B cell (primary cell): Measurements from ENCODE around the gene PPP1R27. TPM values are rescaled to one million over a fixed set of nuclear protein-coding genes. Genes with fewer than 3 reads are reported as not detected.

ENCODE experiments used
- ATAC-seq: fragments of 200-7000 bp; cut with Tn5 transposase; one replicate; pipeline ENCODE4 v1.10.0; 2021; ENCODE audit warnings: low read depth, mild to moderate bottlenecking, moderate number of reproducible peaks, moderate library complexity
- CTCF ChIA-PET: fragments of 350-600 bp; sonication (Branson Sonifier 250); formaldehyde crosslinking; loops from one replicate; lab custom pipeline; 2021; ENCODE audit warnings: antibody characterized with exemption, inconsistent platforms; lab: Charles Lee
- POLR2A ChIA-PET: fragments of 350-600 bp; sonication (Branson Sonifier 250); formaldehyde crosslinking; loops from one replicate; lab custom pipeline; 2021; ENCODE audit warnings: antibody characterized with exemption; lab: Charles Lee
- DNase-seq: peaks from one replicate; pipeline ENCODE4 v3.0.0; 2013
- H2AFZ ChIP-seq: 2 replicates; pipeline ENCODE4 v1.6.1; 2012; ENCODE audit warnings: mild to moderate bottlenecking, low read depth, low read length; ENCODE audit not compliant: insufficient read depth, poor library complexity, severe bottlenecking
- H3K27ac ChIP-seq, 2 donors: 1 replicate in 1 of 2; 2 replicates in 1 of 2; pipeline ENCODE4 v1.5.1; 2012 to 2013; ENCODE audit warnings: low read length in 2 of 2, mild to moderate bottlenecking in 2 of 2, moderate library complexity in 1 of 2
- H3K27me3 ChIP-seq, 4 experiments: fragments of 200-600 bp in 1 of 4; sonication (generic) in 1 of 4; replicated peaks in 1 of 4; 1 replicate in 2 of 4; 2 replicates in 2 of 4; pipeline versions ENCODE4 v1.6.1 to v1.7.0; 2013 to 2016; ENCODE audit warnings: low read length in 3 of 4, mild to moderate bottlenecking in 2 of 4, mixed read lengths in 1 of 4, moderate library complexity in 1 of 4; ENCODE audit not compliant: insufficient read depth in 4 of 4, control insufficient read depth in 3 of 4; ENCODE audit errors: control extremely low read depth in 1 of 4
- H3K36me3 ChIP-seq, 2 experiments: replicated peaks in 1 of 2; 1 replicate in 1 of 2; 2 replicates in 1 of 2; pipeline versions ENCODE4 v1.6.1 to v1.7.1; 2013; ENCODE audit warnings: low read length in 1 of 2; ENCODE audit not compliant: insufficient read depth in 2 of 2, control insufficient read depth in 1 of 2; ENCODE audit errors: control extremely low read depth in 1 of 2, extremely low read depth in 1 of 2
- H3K4me1 ChIP-seq, 2 donors: fragments of 200-600 bp in 1 of 2; sonication (generic) in 1 of 2; 1 replicate in 1 of 2; 2 replicates in 1 of 2; pipeline versions ENCODE4 v1.5.1 to v1.6.1; 2013 to 2017; ENCODE audit warnings: low read length in 2 of 2; ENCODE audit not compliant: control insufficient read depth in 2 of 2, insufficient read depth in 2 of 2
- H3K4me2 ChIP-seq: replicated peaks from 2 replicates; pipeline ENCODE3; 2012; ENCODE audit warnings: mild to moderate bottlenecking, low read depth, low read length; ENCODE audit not compliant: poor library complexity, severe bottlenecking
- H3K4me3 ChIP-seq, 5 experiments: fragments of 200-600 bp in 1 of 5; sonication (generic) in 1 of 5; 1 replicate in 3 of 5; 2 replicates in 2 of 5; pipeline versions ENCODE4 v1.5.1 to v1.7.0; 2011 to 2016; ENCODE audit warnings: low read length in 4 of 5, mild to moderate bottlenecking in 4 of 5, low read depth in 2 of 5, control low read depth in 1 of 5, moderate library complexity in 1 of 5; ENCODE audit not compliant: insufficient read depth in 1 of 5; ENCODE audit errors: control extremely low read depth in 1 of 5, extremely low read depth in 1 of 5
- H3K79me2 ChIP-seq: fragments of 200-600 bp; sonication (generic); one replicate; pipeline ENCODE4 v1.6.0; 2016; ENCODE audit warnings: low read length; ENCODE audit not compliant: control insufficient read depth, insufficient read depth
- H3K9ac ChIP-seq: fragments of 200-600 bp; sonication (generic); 2 replicates; pipeline ENCODE4 v1.6.1; 2017; ENCODE audit warnings: mild to moderate bottlenecking, low read length, moderate library complexity
- H3K9me3 ChIP-seq, 3 donors: one replicate each; pipeline versions ENCODE4 v1.6.1 to v1.7.1; 2013; ENCODE audit warnings: low read length in 2 of 3; ENCODE audit not compliant: control insufficient read depth in 2 of 3, insufficient read depth in 1 of 3; ENCODE audit errors: control extremely low read depth in 1 of 3
- H4K20me1 ChIP-seq: 2 replicates; pipeline ENCODE4 v1.6.0; 2012; ENCODE audit warnings: mild to moderate bottlenecking, low read length; ENCODE audit not compliant: insufficient read depth, control insufficient read depth, poor library complexity, severe bottlenecking
- H3K27ac Mint-ChIP-seq: one replicate; pipeline ENCODE4 v1.8.0; 2021; ENCODE audit warnings: mixed read lengths
- H3K27me3 Mint-ChIP-seq: one replicate; pipeline ENCODE4 v1.8.0; 2021; ENCODE audit warnings: mixed read lengths
- H3K4me1 Mint-ChIP-seq: one replicate; pipeline ENCODE4 v1.8.0; 2021; ENCODE audit warnings: mixed read lengths
- H3K4me3 Mint-ChIP-seq: one replicate; pipeline ENCODE4 v1.8.0; 2021; ENCODE audit warnings: mixed read lengths
- H3K9me3 Mint-ChIP-seq: one replicate; pipeline ENCODE4 v1.8.0; 2022; ENCODE audit warnings: mixed read lengths; ENCODE audit not compliant: insufficient read depth
- EZH2 ChIP-seq: IDR thresholded peaks from 2 replicates; pipeline ENCODE4 v1.6.1; 2012; ENCODE audit warnings: borderline replicate concordance, low read depth, mild to moderate bottlenecking, moderate library complexity, low read length; ENCODE audit not compliant: insufficient read depth, poor library complexity, severe bottlenecking
- WGBS: methylation state at CpG from one replicate; pipeline ENCODE4 v1.1.5; 2013; ENCODE audit warnings: missing lambda C conversion rate; ENCODE audit not compliant: insufficient coverage; 5-methylcytosine and 5-hydroxymethylcytosine counted together
- intact Hi-C: fragments of 100-400 bp; cut with micrococcal nuclease; formaldehyde crosslinking; loops from one replicate; pipeline ENCODE4 v1.10.0; 2022
- polyA plus RNA-seq: library from polyadenylated mRNA; depleted of rRNA; stranded (reverse); fragments of >200 nt; gene quantifications from 2 replicates; pipeline ENCODE4 v1.2.3, GENCODE V29; 2012
- total RNA-seq, 2 donors: library from RNA; stranded (reverse); fragments of 120-200 nt in 1 of 2; gene quantifications; 1 replicate in 1 of 2; 2 replicates in 1 of 2; pipeline versions ENCODE4 v1.2.3 to v1.2.4, GENCODE V29; 2013 to 2022
- TF ChIP-seq, protein P1 (sequence below): fragments of 200-600 bp; IDR thresholded peaks from one replicate; pipeline ENCODE4 v1.8.0; 2022; ENCODE audit warnings: antibody characterized with exemption, mild to moderate bottlenecking

The PPP1R27 gene
- total and polyA plus RNA-seq, 2 donors (not counting 1 experiment from before 2014, with no cell fraction given): not detected

- H3K36me3 ChIP-seq: peaks cover 4 to 34% of the 10 kb centered on the region in 2 experiments
- DNase-seq: no peak
- no peak overlapping the region for H3K27ac ChIP-seq
- Mint-ChIP-seq H3K9me3 (no peaks in the 10 kb centered on the region), H3K27ac (no peak overlapping the region), H3K4me1 (peaks cover 28% of the 10 kb centered on the region), H3K4me3 (peak overlapping the region; percentile 90), H3K27me3 (no peaks in the 10 kb centered on the region)
- peaks cover 39% of the 10 kb centered on the region for H4K20me1 ChIP-seq
- H3K4me3 ChIP-seq: no peak overlapping the region
- no peaks in the 10 kb centered on the region for H3K9me3 ChIP-seq
- POLR2A ChIA-PET: interaction anchor here (1.6 kb wide), 1 partner anchor 24 kb away, joined by 4 read pairs; no protein-coding TSS in a partner anchor
- H3K4me1 ChIP-seq: peaks cover 17 to 26% of the 10 kb centered on the region in 2 donors
- no peak for ATAC-seq
- TF ChIP-seq EZH2: no peak
- TF ChIP-seq, protein P1, sequence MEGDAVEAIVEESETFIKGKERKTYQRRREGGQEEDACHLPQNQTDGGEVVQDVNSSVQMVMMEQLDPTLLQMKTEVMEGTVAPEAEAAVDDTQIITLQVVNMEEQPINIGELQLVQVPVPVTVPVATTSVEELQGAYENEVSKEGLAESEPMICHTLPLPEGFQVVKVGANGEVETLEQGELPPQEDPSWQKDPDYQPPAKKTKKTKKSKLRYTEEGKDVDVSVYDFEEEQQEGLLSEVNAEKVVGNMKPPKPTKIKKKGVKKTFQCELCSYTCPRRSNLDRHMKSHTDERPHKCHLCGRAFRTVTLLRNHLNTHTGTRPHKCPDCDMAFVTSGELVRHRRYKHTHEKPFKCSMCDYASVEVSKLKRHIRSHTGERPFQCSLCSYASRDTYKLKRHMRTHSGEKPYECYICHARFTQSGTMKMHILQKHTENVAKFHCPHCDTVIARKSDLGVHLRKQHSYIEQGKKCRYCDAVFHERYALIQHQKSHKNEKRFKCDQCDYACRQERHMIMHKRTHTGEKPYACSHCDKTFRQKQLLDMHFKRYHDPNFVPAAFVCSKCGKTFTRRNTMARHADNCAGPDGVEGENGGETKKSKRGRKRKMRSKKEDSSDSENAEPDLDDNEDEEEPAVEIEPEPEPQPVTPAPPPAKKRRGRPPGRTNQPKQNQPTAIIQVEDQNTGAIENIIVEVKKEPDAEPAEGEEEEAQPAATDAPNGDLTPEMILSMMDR: no peak
- H3K27me3 ChIP-seq: no peaks in the 10 kb centered on the region
- H3K4me2 ChIP-seq: no peak overlapping the region
- intact Hi-C loops: no loop called here
- no peak overlapping the region for H2AFZ ChIP-seq
- no peak overlapping the region for H3K9ac ChIP-seq
- CTCF ChIA-PET: no interaction called here
- 96% methylated on average over 26 of the region's 30 CpGs for WGBS
- peaks cover 49% of the 10 kb centered on the region for H3K79me2 ChIP-seq
Measured at GRCh38 chr17:81858170-81858966, 23.5 kb upstream of the PPP1R27 start.
